VCaP (cell line): Measurements from ENCODE around the gene SALL2.
A peak's percentile ranks its signal among the peaks of the same experiment; 100 is the strongest.

ENCODE experiments used
- H3K27ac ChIP-seq: fragments of 450-650 bp; 2 replicates; pipeline ENCODE4 v1.5.1; 2017
- TF ChIP-seq, protein P1 (sequence below): fragments of 450-650 bp; conservative IDR thresholded peaks from 2 replicates; pipeline ENCODE4 v1.5.1; 2017; ENCODE audit warnings: mild to moderate bottlenecking, moderate library complexity

Gene SALL2

DNA sequence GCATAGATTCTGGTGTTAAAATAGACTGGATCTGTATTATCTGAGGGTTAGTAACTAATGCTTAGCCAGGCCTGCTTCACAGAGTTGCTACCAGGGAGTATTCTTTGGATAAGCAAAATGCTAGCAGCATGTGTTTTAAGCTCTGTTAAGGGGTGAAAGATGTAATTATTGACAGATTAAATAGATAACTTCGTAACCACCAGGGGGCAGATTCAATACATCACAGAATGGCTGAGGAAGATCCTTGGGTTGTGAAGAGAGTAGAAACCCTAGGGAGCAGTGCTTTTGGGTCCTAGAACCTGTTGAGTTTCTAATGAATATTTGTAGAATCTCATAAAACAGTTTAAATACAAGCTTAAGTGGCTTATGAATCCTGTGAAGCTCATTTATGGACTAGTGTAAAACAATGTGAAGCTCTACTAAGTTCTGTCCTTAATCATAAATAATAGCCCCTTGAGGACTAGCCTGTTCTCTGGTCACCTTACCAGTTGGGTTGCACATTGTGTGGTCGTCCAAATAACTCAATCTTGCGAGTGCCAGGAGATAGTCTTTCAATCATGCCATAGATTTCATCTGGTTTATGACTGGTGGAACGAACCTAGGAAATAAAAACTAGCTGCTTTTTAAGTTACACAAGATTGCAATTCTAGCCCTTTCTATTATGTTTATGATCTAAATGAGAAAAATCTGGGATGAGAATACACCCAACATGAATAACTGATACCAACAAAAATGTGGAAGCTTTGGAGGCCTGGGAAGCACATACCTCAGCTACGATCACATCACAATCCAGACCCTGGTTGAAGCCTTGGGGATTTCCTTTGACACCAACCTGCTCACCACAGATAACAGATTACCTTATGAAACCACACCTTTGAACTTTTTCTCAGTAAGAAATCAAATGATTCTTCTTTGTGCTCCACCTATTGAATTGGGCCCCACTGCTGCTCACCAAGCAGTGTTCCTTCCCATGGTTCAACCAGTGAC lies 27.3 kb downstream of the SALL2 start:
- peak overlapping the region; percentile 27 for H3K27ac ChIP-seq
- TF ChIP-seq, protein P1, sequence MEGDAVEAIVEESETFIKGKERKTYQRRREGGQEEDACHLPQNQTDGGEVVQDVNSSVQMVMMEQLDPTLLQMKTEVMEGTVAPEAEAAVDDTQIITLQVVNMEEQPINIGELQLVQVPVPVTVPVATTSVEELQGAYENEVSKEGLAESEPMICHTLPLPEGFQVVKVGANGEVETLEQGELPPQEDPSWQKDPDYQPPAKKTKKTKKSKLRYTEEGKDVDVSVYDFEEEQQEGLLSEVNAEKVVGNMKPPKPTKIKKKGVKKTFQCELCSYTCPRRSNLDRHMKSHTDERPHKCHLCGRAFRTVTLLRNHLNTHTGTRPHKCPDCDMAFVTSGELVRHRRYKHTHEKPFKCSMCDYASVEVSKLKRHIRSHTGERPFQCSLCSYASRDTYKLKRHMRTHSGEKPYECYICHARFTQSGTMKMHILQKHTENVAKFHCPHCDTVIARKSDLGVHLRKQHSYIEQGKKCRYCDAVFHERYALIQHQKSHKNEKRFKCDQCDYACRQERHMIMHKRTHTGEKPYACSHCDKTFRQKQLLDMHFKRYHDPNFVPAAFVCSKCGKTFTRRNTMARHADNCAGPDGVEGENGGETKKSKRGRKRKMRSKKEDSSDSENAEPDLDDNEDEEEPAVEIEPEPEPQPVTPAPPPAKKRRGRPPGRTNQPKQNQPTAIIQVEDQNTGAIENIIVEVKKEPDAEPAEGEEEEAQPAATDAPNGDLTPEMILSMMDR = peak; percentile 72

DNA sequence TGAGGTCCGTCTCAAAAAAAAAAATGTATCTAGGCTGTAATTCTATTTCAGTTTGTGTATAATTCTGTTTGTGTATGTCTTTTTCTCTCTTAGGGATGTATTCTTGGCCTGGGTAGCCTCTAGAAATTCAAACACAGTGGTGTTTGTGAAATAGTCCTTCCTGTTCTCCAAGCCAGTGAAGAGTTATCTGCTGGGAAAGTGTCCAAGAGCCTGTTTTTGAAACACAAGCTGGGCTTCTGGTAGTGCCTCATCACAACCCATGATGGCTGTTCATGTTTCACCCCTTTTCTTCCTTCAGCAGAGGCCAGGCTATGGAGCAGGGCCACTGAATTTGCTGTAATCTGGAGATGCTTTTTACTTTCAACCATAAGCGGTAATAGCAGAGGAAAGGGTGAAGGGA lies 29.7 kb downstream of the SALL2 start:
- TF ChIP-seq, protein P1 = no peak
- H3K27ac ChIP-seq = peak overlapping the region; percentile 36; the same call in 1 of the 2 replicates

DNA sequence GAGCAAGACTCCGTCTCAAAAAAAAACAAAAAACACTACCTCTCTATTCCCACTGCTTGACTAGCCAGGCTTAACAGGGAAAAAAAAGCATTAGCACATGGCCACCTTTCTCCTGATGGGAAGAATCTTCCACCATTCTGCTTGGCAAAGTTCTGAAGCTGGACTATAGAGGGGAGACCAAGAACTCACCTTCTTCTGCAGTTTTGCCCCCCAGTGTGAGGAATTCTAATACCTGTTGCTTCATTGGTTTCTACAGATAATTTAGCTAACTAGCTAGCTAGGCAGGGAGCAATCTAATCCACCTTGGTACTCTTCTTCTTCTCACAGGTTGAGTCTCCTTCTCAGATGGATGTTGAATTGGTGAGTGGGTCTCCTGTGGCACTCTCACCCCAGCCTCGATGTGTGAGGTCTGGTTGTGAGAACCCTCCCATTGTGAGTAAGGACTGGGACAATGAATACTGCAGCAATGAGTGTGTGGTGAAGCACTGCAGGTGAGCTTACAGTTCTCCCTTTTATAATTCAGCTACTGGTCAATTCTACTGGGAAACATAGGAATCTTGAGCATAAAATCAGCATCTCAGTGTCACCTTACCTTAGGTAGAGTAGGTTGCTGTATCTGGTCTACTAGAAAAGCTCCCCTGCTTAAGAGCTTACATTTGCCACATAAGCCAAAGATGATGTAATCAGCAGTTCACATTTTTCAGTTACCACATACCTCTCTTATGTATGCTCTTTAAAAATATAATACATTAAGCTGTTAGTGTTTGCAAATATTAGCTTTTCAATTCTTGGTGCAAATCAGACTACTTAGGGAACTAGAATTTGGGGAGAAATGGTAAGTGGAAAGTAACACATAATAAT lies 31.0 kb downstream of the SALL2 start:
- TF ChIP-seq, protein P1 = no peak
- peak overlapping the region; percentile 36; the same call in 1 of the 2 replicates for H3K27ac ChIP-seq

DNA sequence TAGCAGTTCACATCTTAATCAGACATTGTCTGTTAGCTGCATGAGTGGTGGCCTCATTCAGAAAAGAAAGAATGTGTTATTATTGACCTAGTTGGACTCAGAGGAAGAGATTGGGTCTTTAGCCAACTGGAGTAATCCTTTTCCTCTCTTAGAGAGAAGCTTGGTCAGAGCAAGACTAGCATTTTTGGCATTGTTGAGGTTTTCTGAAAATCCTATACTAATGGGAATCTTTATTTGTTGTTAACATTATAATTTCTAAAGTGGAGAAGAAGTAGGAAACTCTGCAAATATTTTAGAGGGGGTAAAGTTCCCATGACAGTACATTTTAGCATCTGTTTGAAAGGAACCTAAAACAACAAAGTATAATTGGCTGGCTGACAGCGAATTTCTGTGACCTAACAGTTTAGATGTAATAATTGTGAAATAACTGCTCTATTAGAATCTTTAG lies 39.5 kb downstream of the SALL2 start:
- TF ChIP-seq, protein P1 = no peak
- H3K27ac ChIP-seq = no peak overlapping the region

DNA sequence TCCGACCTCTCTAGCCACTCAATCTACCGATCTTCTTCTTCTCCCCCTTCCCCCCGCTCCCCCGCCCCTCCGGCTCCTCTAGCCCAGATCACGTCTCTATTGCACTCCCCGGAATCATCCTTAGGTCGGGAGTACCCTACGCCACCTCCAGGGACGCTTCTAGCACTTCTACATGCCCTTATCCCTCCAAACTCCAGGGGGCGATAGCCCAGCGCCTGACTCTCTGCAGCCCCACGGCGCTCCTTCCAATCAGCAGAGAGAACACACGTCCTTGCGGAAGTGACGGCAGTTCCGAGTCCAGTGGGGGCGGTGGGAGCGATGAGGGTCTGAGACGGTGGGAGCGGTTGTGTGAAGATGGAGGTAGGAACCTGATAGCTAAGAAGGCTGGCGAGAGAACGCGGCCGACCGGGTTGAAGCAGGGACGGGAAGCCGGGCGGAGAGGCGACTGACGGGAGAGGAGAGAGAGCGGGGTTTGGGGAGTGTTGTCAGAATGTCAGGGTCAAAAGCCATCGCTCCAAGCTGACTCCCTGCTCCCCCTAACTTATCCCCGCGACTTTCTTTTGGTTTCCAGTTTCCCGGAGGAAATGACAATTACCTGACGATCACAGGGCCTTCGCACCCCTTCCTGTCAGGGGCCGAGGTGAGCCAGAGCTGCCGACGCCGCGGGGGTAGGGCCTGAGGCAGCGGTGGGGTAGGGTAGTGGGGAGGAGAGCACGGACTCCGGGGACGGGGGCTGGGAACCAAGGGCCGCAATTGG lies 49.0 kb downstream of the SALL2 start, which contains the start of the genes RAB2B and TOX4:
TSS of gene RAB2B (minus strand) at position 35 of the 757 bp plus-strand sequence. CDS start 87 bp downstream, outside the sequence.
TSS of gene TOX4 (plus strand) at position 271 of the 757 bp plus-strand sequence. CDS start at position 355, 84 bp downstream.
- TF ChIP-seq, protein P1 = peak; percentile 97

DNA sequence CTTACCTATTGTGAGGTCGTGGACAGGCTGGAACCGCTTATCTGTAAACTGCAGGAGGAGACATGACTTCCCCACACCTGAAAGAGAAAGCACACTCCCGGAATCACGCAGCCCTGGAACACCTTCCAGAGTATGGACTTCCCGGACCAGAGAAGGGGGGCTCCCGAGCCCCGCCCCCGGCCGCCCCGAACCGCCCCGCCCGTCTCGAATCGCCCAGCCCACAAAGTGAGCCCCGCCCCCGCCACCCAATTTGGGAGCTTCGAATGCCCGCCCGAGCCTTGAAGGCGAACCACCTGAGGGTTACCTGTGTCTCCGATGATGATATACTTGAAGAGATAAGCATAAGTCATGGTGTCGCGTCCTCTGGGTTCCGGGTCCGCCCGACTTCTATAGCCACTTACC lies 49.6 kb downstream of the SALL2 start:
- peak overlapping the region; percentile 79 for H3K27ac ChIP-seq
- TF ChIP-seq, protein P1 = no peak

More for the DNA sequence above, 49.0 kb downstream of the SALL2 start, which contains the start of the genes RAB2B and TOX4:
- H3K27ac ChIP-seq = peak within 1 kb of the TSS; percentile 79
